ENCODE measurements around the gene CRELD1.

The CRELD1 gene

GRCh38 chr3:9917820-9918219 is 15.8 kb upstream of the CRELD1 start:
- no peak for DNase-seq (ENCODE audit: low read depth)
- in situ Hi-C loops (cut with HindIII; ENCODE audit: low sequenced_read_pairs) = no loop called here
- H3K4me3 ChIP-seq (ENCODE audit: low read depth, low read length) = peak overlapping the region; percentile 48
- TF ChIP-seq CTCF (IDR thresholded peaks at IDR 0.05; ENCODE audit: low read depth, low read length, missing control alignments) = no peak

GRCh38 chr3:9918261-9919038 is 15.2 kb upstream of the CRELD1 start:
- TF ChIP-seq CTCF (IDR thresholded peaks at IDR 0.05; ENCODE audit: low read depth, low read length, missing control alignments) = no peak
- DNase-seq (ENCODE audit: low read depth) = no peak
- in situ Hi-C loops (cut with HindIII; ENCODE audit: low sequenced_read_pairs) = no loop called here
- no peak overlapping the region for H3K4me3 ChIP-seq (ENCODE audit: low read depth, low read length)

GRCh38 chr3:9928158-9928557 is 5.5 kb upstream of the CRELD1 start:
- in situ Hi-C loops (cut with HindIII; ENCODE audit: low sequenced_read_pairs) = no loop called here
- DNase-seq (ENCODE audit: low read depth) = no peak

GRCh38 chr3:9930804-9931418 is 2.7 kb upstream of the CRELD1 start:
- no peak for TF ChIP-seq CTCF (IDR thresholded peaks at IDR 0.05; ENCODE audit: low read depth, low read length, missing control alignments)
- in situ Hi-C loops (cut with HindIII; ENCODE audit: low sequenced_read_pairs) = loop anchor here (5.0 kb wide), 1 partner anchor 49 kb away; the partner anchor contains the start of gene CIDEC
- no peak overlapping the region for H3K4me3 ChIP-seq (ENCODE audit: low read depth, low read length)
- no peak for DNase-seq (ENCODE audit: low read depth)

More at GRCh38 chr3:9928158-9928557, 5.5 kb upstream of the CRELD1 start:
- no peak overlapping the region for H3K4me3 ChIP-seq (ENCODE audit: low read depth, low read length)
- no peak for TF ChIP-seq CTCF (IDR thresholded peaks at IDR 0.05; ENCODE audit: low read depth, low read length, missing control alignments)

GRCh38 chr3:9932535-9932842 is 1.1 kb upstream of the CRELD1 start:
- TF ChIP-seq CTCF (IDR thresholded peaks at IDR 0.05; ENCODE audit: low read depth, low read length, missing control alignments) = no peak
- peak overlapping the region; percentile 67 for H3K4me3 ChIP-seq (ENCODE audit: low read depth, low read length)
- in situ Hi-C loops (cut with HindIII; ENCODE audit: low sequenced_read_pairs) = loop anchor here (5.0 kb wide), 1 partner anchor 50 kb away; the partner anchor contains the start of gene CIDEC
- DNase-seq (ENCODE audit: low read depth) = no peak

GRCh38 chr3:9932843-9933560 is 632 bp upstream of the CRELD1 start:
- in situ Hi-C loops (cut with HindIII; ENCODE audit: low sequenced_read_pairs) = loop anchor here (5.0 kb wide), 1 partner anchor 51 kb away; the partner anchor contains the start of gene CIDEC
- peak; percentile 81 for TF ChIP-seq CTCF (IDR thresholded peaks at IDR 0.05; ENCODE audit: low read depth, low read length, missing control alignments)
- DNase-seq (ENCODE audit: low read depth) = no peak
- H3K4me3 ChIP-seq (ENCODE audit: low read depth, low read length) = peak overlapping the region; percentile 67
